Upper lobe of left lung (tissue), 4 donors: ENCODE data around the gene RBM19.

Source experiments
- CTCF ChIP-seq, 6 experiments: fragments of 450-650 bp in 4 of 6; fragments of 200-600 bp in 2 of 6; sonication (generic) in 2 of 6; IDR thresholded peaks; one replicate each; pipeline ENCODE4 v1.5.1; 2016 to 2019; ENCODE audit warnings: antibody characterized with exemption in 6 of 6
- EP300 ChIP-seq, 4 donors: sonication (generic); formaldehyde crosslinking; IDR thresholded peaks; one replicate each; pipeline ENCODE4 v1.5.1; 2017; ENCODE audit warnings: antibody characterized with exemption in 4 of 4, control low read depth in 2 of 4

- TF ChIP-seq EP300 (IDR thresholded peaks at IDR 0.05) (no peak), CTCF (IDR thresholded peaks at IDR 0.05) (no peak)
Measured at GRCh38 chr12:113893221-113893620, 72.9 kb downstream of the RBM19 start.
